Nephron (organoid): ENCODE measurements around the gene SPNS3.

Experiments
- H3K27ac Mint-ChIP-seq, 3 experiments: 2 replicates each; pipeline ENCODE4 v1.8.0; 2020; ENCODE audit warnings: mixed read lengths in 3 of 3, mild to moderate bottlenecking in 2 of 3, moderate library complexity in 1 of 3
- H3K27me3 Mint-ChIP-seq: 2 replicates; pipeline ENCODE4 v1.8.0; 2021; ENCODE audit warnings: low read depth, mild to moderate bottlenecking, moderate library complexity, mixed read lengths
- H3K36me3 Mint-ChIP-seq: 2 replicates; pipeline ENCODE4 v1.8.0; 2020; ENCODE audit warnings: low read depth, mixed read lengths
- H3K4me1 Mint-ChIP-seq: 2 replicates; pipeline ENCODE4 v1.8.0; 2020; ENCODE audit warnings: mixed read lengths
- H3K4me3 Mint-ChIP-seq, 3 experiments: 2 replicates each; pipeline ENCODE4 v1.8.0; 2020; ENCODE audit warnings: mild to moderate bottlenecking in 3 of 3, mixed read lengths in 3 of 3, moderate library complexity in 2 of 3
- H3K9me3 Mint-ChIP-seq: 2 replicates; pipeline ENCODE4 v1.8.0; 2020; ENCODE audit warnings: mixed read lengths
- TF ChIP-seq, protein P1 (sequence below), 3 experiments: fragments of 200-600 bp; sonication (generic); IDR thresholded peaks; one replicate each; pipeline ENCODE4 v1.5.0; 2021; ENCODE audit warnings: antibody characterized with exemption in 3 of 3; ENCODE audit not compliant: unreplicated experiment in 3 of 3

SPNS3 gene

DNA sequence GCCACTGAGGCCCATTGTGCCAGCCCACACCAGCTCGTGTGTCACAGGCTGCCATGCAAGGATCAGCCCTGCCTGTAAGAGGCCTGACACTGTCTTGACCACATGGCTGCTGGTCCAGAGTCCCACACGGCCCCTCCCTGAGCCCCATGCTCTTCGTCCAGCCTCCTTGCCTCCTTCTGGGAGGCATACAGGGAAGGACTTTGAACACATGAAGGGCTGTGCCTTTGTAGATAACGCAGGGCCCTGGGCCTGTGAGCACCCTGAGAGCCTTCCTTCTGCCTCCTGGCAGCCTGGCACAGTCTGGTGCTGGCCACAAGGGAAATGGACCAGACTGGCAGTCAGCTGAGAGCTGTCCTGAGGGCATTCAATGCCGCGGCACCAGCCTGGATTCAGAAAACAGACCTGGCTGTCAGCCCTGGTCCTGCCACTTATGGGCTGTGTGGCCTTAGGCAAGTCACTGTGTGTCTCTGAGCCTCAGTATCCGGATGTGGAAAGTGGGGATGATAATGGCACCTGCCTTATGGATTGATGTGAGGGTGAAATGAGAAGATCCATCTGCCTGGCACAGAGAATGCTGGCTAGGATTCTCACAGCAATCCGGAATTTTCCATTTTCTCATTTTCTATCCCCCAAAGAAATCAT, 45.7 kb downstream of the SPNS3 start:
- H3K36me3 Mint-ChIP-seq = no peaks in the 10 kb centered on the region
- H3K4me3 Mint-ChIP-seq = no peak overlapping the region
- TF ChIP-seq, protein P1, sequence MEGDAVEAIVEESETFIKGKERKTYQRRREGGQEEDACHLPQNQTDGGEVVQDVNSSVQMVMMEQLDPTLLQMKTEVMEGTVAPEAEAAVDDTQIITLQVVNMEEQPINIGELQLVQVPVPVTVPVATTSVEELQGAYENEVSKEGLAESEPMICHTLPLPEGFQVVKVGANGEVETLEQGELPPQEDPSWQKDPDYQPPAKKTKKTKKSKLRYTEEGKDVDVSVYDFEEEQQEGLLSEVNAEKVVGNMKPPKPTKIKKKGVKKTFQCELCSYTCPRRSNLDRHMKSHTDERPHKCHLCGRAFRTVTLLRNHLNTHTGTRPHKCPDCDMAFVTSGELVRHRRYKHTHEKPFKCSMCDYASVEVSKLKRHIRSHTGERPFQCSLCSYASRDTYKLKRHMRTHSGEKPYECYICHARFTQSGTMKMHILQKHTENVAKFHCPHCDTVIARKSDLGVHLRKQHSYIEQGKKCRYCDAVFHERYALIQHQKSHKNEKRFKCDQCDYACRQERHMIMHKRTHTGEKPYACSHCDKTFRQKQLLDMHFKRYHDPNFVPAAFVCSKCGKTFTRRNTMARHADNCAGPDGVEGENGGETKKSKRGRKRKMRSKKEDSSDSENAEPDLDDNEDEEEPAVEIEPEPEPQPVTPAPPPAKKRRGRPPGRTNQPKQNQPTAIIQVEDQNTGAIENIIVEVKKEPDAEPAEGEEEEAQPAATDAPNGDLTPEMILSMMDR (IDR thresholded peaks at IDR 0.05; ENCODE audit: unreplicated experiment in 3 of 3) = no peak
- no peaks in the 10 kb centered on the region for H3K27me3 Mint-ChIP-seq
- no peaks in the 10 kb centered on the region for H3K9me3 Mint-ChIP-seq
- peak overlapping the region; percentile 88 to 98 (median 95) for H3K27ac Mint-ChIP-seq
- H3K4me1 Mint-ChIP-seq = peaks cover 36% of the 10 kb centered on the region

DNA sequence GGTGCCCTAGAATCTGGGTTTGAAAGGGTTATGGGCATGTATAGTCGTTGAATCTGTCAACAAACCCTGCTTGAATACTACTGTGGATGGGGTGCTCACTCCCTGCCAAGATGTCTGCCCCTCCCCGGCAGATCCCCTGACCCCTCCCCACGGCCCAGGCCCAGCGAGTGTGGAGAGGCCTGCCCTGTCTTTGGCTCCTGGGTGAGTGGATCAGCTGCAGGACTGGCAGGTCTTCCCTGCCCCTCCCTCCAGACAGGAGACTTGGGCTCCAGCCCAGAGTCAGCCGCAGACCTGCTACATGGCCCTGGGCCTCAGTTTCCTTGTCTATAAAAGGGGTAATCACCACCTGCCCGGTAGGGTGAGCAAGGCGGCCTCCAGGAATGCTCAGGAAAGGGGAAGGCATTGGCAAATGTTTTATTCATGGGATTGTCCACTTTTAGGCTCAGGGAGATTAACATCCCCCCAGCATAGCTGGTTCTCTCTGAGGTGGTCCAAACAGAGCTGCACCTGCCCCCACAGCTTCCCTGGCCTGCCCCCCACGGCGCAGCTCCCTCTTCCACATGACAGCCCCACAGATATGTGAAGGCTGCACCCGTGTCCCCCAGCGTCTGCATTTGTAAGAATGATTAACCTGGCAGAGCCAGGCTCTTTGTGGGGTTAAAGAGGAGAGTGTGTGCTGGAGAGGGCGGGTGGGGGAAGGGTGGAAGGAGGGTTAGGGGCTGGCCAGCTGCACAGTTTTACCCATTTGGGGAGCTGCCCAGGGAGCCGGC, 46.4 kb downstream of the SPNS3 start:
- Mint-ChIP-seq H3K4me3 (no peak overlapping the region), H3K4me1 (peaks cover 31% of the 10 kb centered on the region), H3K9me3 (no peaks in the 10 kb centered on the region), H3K27ac (peak overlapping the region; percentile 88 to 98 (median 95)), H3K27me3 (no peaks in the 10 kb centered on the region), H3K36me3 (no peaks in the 10 kb centered on the region)
- TF ChIP-seq, protein P1 (IDR thresholded peaks at IDR 0.05; ENCODE audit: unreplicated experiment in 3 of 3) = no peak

DNA sequence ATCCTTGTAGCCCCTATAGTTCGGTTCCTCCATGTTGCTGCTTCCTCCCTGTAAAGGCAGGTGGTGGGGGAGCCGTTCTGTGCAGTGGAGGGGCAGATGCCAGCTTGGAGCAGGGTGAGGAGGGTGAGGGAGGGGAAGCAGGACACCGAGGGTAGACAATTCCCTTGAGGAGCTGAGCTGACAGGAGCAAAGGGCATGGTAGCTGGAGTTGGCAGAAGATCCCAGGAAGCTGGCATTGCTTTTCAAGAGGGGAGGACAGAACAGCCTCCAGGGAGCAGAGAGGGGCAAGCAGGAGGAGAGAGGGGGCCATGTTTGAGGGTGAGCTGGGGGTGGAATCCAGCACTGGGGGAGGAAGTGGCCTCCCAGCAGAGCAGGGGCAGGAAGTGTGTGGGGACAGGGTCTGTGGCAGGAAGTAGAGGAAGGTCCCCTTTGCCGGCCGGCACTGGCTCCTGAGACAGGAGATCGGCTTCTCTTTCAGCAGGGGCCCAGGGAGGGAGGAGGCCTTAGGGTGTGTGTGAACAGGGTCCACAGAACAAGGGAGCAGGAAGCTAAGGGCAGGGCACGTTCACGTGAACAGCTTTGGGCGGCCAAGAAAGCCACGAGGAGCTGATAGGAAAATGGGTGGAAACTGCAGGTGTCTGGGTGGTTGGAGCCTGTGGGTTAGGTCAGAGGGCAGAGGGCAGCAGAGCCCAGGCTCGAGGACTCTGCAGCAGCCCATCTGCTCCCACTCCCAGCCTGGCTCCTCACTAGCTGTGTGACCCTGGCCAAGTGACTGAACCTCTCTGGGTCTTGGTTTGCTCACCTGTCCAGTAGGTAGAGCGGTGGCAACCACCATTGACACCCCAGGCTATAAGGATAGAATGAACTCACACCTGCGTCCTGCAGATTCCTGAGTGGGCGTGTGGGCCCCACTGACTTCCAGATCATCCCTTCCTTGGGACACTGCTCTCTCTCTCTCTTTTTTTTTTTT, 47.5 kb downstream of the SPNS3 start:
- H3K27ac Mint-ChIP-seq = peak overlapping the region; percentile 88 to 98 (median 95)
- no peaks in the 10 kb centered on the region for H3K27me3 Mint-ChIP-seq
- TF ChIP-seq, protein P1 (IDR thresholded peaks at IDR 0.05; ENCODE audit: unreplicated experiment in 3 of 3) = no peak
- H3K36me3 Mint-ChIP-seq = no peaks in the 10 kb centered on the region
- H3K9me3 Mint-ChIP-seq = no peaks in the 10 kb centered on the region
- H3K4me1 Mint-ChIP-seq = peaks cover 26% of the 10 kb centered on the region
- peak overlapping the region in 1 of 3 experiments; percentile 25 for H3K4me3 Mint-ChIP-seq

DNA sequence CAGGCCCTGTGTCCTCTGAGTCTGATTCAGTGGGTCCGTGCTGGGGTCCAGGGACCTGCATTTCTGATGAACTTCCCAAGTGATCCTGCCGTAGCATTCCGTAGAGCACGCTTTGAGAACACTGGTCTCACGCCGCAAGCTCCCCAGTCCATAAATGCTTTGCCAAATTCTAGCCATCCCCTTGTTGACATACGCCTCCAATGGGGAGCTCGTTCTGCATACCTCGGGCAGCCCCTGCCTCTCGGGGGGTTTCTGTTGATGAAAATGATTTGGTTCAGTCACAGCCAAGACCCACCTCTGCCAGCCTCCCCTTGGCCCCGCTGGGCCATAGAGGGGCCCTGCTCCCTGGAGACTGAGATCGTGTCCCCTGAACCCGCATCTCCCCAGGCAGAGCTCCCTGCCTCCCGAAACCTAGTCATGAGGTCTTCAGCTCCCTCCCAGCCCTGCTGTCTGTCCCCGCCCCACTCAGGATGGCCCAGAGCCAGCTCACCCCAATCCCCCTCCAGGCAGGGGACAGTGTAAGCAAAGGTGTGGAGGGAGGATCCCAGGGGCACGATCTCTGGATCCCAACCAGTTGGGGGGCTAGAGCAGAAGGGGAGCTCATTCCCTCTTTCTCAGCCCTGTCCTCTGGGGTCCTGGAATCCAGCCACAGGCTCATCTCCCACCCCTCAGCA, 48.7 kb downstream of the SPNS3 start:
- H3K36me3 Mint-ChIP-seq = no peaks in the 10 kb centered on the region
- H3K27me3 Mint-ChIP-seq = no peaks in the 10 kb centered on the region
- no peaks in the 10 kb centered on the region for H3K9me3 Mint-ChIP-seq
- TF ChIP-seq, protein P1 (IDR thresholded peaks at IDR 0.05; ENCODE audit: unreplicated experiment in 3 of 3) = no peak
- H3K4me1 Mint-ChIP-seq = peaks cover 23% of the 10 kb centered on the region
- no peak overlapping the region for H3K4me3 Mint-ChIP-seq
- peak overlapping the region; percentile 85 to 98 (median 95) for H3K27ac Mint-ChIP-seq

DNA sequence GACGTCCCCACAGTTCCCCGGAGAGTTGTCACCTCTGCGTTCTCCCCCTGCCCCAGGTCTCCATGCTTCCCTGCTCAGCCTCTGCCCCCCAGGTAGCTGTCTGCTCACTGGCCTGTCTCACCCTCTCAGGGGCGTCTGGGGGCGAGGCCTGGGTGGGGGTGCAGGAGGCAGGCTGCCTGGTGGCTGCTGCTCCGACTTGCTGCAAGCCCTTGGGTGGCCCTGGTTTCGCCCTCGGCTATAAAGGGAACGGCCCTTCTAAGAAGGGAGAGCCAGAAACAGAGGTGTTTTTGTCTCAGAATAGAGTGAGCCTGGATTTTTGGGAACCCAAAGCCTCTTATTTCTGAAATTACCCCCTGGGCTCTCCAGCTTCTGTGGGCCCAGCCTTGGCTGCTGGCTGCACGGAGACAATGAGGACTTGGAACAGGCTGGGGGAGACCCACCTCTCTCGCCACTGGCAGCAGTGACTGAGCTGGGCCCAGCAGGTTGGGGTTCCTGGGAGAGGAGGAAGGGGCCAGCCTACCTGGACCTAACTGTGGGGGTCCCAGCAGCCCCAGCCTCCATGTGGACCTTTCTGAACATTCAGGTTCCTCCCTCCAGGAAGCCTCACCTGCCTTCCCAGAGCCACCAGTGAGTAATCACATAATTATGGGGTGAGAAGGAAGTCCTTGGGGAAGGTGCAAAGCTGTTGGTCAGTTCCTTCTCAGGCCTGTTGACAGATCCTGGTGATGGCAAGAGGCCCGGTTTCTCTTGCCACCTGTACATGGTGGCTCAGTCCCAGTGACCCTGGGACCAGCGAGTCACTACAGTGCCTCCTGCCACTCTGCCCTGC, 49.5 kb downstream of the SPNS3 start:
- Mint-ChIP-seq H3K36me3 (no peaks in the 10 kb centered on the region), H3K27ac (peak overlapping the region; percentile 85 to 98 (median 95)), H3K27me3 (no peaks in the 10 kb centered on the region), H3K9me3 (no peaks in the 10 kb centered on the region), H3K4me3 (no peak overlapping the region), H3K4me1 (peaks cover 22% of the 10 kb centered on the region)
- TF ChIP-seq, protein P1 (IDR thresholded peaks at IDR 0.05; ENCODE audit: unreplicated experiment in 3 of 3) = no peak
